GM12891 (cell line): Measurements from ENCODE around the gene VSX2.

Experiments used
- DNase-seq: peaks from one replicate; pipeline ENCODE4 v3.0.0; 2011; ENCODE audit warnings: low spot score; ENCODE audit not compliant: insufficient read length
- FAIRE-seq: peaks from 2 replicates; lab custom pipeline; 2011; peaks lifted over from hg19 to GRCh38; lab: Jason Lieb, UNC
- PAX5 ChIP-seq: IDR thresholded peaks from 2 replicates; pipeline ENCODE4 v1.6.1; 2011; ENCODE audit warnings: low read length, moderate library complexity, mild to moderate bottlenecking; ENCODE audit not compliant: insufficient read depth, severe bottlenecking
- POLR2A ChIP-seq: IDR thresholded peaks from 2 replicates; pipeline ENCODE4 v1.6.1; 2011; ENCODE audit warnings: low read depth, low read length, control low read depth
- POLR2AphosphoS5 ChIP-seq: IDR thresholded peaks from 2 replicates; pipeline ENCODE4 v1.6.1; 2011; ENCODE audit warnings: low read depth, low read length, control low read depth
- POU2F2 ChIP-seq: IDR thresholded peaks from 2 replicates; pipeline ENCODE4 v1.6.1; 2011; ENCODE audit warnings: low read depth, mild to moderate bottlenecking, control low read depth, low read length, moderate library complexity
- SPI1 ChIP-seq: IDR thresholded peaks from 2 replicates; pipeline ENCODE4 v1.6.1; 2011; ENCODE audit warnings: low read depth, low read length, control low read depth
- TAF1 ChIP-seq: IDR thresholded peaks from 2 replicates; pipeline ENCODE4 v1.6.1; 2011; ENCODE audit warnings: low read depth, low read length, control low read depth

The VSX2 gene

GRCh38 chr14:74243051-74243450 is 3.8 kb downstream of the VSX2 start:
- TF ChIP-seq POLR2A = no peak
- TF ChIP-seq SPI1 = no peak
- no peak for TF ChIP-seq POU2F2
- no peak for TF ChIP-seq POLR2AphosphoS5
- no peak for TF ChIP-seq TAF1
- no peak for TF ChIP-seq PAX5
- FAIRE-seq (no peak), DNase-seq (no peak)

DNA sequence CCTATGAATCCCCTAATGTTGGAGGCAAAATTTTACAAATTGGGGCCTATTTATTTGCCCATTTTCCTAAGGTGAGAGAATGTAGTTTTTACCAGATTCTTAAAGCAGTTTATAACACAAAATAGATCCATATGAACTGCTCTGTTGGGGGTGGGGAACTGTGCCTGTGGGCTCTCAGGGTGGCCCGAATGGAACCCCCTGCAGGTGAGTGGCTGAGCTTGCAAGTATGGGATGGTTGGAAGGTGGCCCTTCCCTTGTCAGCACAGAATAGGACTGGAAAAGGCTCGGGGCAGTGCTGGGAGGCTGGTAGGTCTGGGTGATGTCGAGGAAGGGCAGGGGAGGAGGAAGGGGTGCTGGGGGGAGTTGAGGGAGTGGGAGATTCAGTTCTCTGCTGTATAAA is 4.9 kb downstream of the VSX2 start:
- TF ChIP-seq POLR2AphosphoS5 (no peak), PAX5 (no peak), SPI1 (no peak), TAF1 (no peak), POLR2A (no peak), POU2F2 (no peak)
- DNase-seq = no peak
- no peak for FAIRE-seq

GRCh38 chr14:74245292-74245691 is 6.0 kb downstream of the VSX2 start:
- FAIRE-seq = no peak
- DNase-seq = no peak
- no peak for TF ChIP-seq POU2F2
- no peak for TF ChIP-seq PAX5
- TF ChIP-seq POLR2AphosphoS5 = no peak
- TF ChIP-seq POLR2A = no peak
- TF ChIP-seq TAF1 = no peak
- no peak for TF ChIP-seq SPI1

GRCh38 chr14:74246542-74246941 is 7.3 kb downstream of the VSX2 start:
- FAIRE-seq (no peak), DNase-seq (no peak)
- no peak for TF ChIP-seq PAX5
- no peak for TF ChIP-seq POLR2AphosphoS5
- TF ChIP-seq POU2F2 = no peak
- no peak for TF ChIP-seq SPI1
- TF ChIP-seq TAF1 = no peak
- TF ChIP-seq POLR2A = no peak

- FAIRE-seq = no peak
- TF ChIP-seq SPI1 (no peak), PAX5 (no peak), POLR2A (no peak), TAF1 (no peak), POU2F2 (no peak), POLR2AphosphoS5 (no peak)
- no peak for DNase-seq
Measured at GRCh38 chr14:74248017-74248416, 8.8 kb downstream of the VSX2 start.

DNA sequence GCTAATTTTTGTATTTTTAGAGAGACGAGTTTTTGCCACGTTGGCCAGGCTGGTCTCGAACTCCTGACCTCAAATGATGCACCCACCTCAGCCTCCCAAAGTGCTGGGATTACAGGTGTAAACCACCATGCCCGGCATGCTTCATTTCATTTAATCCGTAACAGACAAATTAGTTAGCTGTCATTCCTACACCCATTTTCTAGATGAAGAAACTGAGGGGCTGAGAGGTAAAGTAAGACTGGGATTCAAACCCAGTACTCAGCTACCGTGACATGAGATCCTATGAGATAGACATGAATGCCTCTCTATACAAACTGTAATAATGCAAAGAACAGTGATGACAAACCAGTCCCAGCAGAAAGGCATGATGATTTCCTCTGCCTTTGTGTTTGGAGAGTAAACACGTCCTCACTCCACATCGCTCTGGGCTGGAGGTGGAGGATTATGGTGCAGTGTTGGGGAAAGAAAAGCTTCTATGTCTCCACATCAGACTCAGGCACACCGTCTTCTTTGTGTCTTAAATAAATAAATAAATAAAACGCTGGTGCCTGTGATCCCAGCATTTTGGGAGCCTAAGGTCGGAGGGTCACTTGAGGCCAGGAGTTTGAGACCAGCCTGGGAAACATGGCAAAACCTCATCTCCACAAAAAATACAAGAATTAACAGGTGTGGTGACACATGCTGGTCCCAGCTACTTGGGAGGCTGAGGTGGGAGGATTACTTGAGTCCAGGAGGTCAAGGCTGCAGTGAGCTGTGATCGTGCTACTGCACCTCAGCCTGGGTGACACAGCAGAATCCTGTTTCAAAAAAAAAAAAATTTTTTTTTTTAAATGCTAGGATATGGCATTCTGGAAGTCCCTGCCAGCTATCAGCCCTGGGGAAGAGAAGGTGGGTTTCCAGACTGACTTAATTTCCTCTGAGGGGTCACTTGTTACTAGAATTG is 10.5 kb downstream of the VSX2 start:
- TF ChIP-seq POLR2AphosphoS5 (no peak), POLR2A (no peak), SPI1 (no peak), POU2F2 (no peak), PAX5 (no peak), TAF1 (no peak)
- DNase-seq (no peak), FAIRE-seq (no peak)

- TF ChIP-seq PAX5 = no peak
- TF ChIP-seq POLR2A = no peak
- no peak for TF ChIP-seq TAF1
- TF ChIP-seq SPI1 = no peak
- TF ChIP-seq POLR2AphosphoS5 = no peak
- no peak for TF ChIP-seq POU2F2
- FAIRE-seq (no peak), DNase-seq (no peak)
Measured at GRCh38 chr14:74255281-74255680, 16.0 kb downstream of the VSX2 start.

DNA sequence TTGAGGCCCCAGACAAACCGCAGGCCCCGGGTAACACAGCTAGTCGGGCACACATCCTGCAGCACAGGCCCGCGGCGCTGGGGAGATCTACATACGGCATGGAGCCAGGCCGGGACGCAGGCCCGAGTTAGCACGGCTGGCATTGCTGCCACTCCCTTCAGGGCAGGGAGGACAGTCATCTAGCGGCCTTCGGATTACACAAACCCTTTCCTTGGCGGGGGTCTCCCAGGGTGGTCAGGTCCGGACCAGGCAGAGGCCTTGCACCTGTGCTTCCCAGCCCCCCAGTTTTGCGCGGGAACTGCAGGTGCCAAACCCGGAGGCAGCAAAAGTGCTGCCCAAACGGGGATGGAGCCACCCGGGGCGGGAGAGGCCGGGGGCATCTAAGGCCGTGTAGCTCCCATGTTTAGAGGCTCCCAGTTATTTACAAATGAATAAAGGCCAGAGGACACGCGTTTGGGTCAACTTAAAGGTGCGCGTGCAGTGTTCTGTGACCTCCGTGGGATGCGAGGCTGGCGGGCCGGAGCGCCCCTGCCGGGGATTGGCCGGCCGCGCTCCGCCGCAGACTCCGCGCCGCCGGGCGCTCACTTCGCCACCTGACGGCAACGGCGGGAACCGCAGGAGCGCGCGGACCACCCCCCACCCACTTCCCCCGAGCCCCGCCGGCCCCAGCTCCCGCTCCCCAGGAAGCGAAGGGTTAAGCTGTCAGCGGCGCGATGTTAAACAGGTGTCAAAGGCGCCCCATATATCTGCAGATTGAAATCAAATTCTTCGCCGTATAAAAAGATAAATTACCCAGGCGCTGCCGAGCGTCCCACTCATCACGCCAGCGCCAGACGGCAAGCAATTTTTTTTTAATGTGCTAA is 18.1 kb downstream of the VSX2 start:
- FAIRE-seq (peak; percentile 90), DNase-seq (peak; percentile 88)
- TF ChIP-seq POLR2A (no peak), SPI1 (no peak), POU2F2 (no peak), POLR2AphosphoS5 (no peak), PAX5 (no peak)

- FAIRE-seq (no peak), DNase-seq (no peak)
- TF ChIP-seq POLR2A (no peak), POU2F2 (no peak), PAX5 (no peak), POLR2AphosphoS5 (no peak), TAF1 (no peak), SPI1 (no peak)
Measured at GRCh38 chr14:74257941-74258763, 18.9 kb downstream of the VSX2 start.
